DND-41 (cell line): ENCODE data around the gene TPRG1.

Source experiments
- CTCF ChIP-seq: IDR thresholded peaks from 2 replicates; pipeline ENCODE4 v1.5.1; 2012; ENCODE audit warnings: borderline replicate concordance, low read length, moderate library complexity, mild to moderate bottlenecking; ENCODE audit not compliant: poor library complexity, severe bottlenecking; ENCODE audit errors: extremely low read depth
- EZH2 ChIP-seq: IDR thresholded peaks from 3 replicates; pipeline ENCODE4 v1.6.1; 2012; ENCODE audit warnings: borderline replicate concordance, low read depth, mild to moderate bottlenecking, moderate library complexity, low read length, inconsistent platforms; ENCODE audit not compliant: severe bottlenecking

GRCh38 chr3:189195302-189195701, 23.5 kb downstream of the TPRG1 start:
- TF ChIP-seq CTCF: peak; percentile 53
- TF ChIP-seq EZH2: no peak
